ENCODE measurements around the gene IGSF1. TPM values are rescaled to one million over a fixed set of nuclear protein-coding genes. Genes with fewer than 3 reads are reported as not detected.

The IGSF1 gene
- total RNA-seq, 6 experiments from 2014 or later = 0.24 to 0.64 (median 0.40) TPM

DNA sequence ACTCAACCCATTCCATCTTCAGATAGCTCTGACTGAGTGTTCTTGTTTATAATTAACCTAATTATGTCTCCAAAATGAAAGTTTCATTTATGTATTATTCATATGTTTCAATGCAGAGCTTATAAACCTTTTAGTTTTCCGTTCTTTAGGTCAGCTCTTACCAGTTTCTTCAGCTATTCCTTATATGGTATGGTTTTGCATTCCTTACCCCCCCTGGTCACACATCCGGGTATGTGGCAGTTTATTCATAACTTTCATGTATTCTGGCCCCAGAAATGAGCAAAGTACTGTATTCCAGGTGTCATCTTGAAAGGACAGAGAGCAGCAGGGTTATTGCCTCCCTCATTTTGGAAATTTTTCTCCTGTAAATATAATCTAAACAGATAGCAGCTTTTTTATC is 16.8 kb upstream of the IGSF1 start:
- Histone ChIP-seq H3K9me3 (no peaks in the 10 kb centered on the region), H3K27me3 (no peaks in the 10 kb centered on the region), H3K4me3 (no peak overlapping the region), H3K27ac (no peak overlapping the region), H3K36me3 (no peaks in the 10 kb centered on the region), H3K4me1 (no peaks in the 10 kb centered on the region)
- WGBS (ENCODE audit: insufficient coverage, low coverage, low lambda C conversion rate, missing lambda C conversion rate) = 39% methylated on average over 2 of the region's 2 CpGs
- DNase-seq (no peak), ATAC-seq (no peak)
- no peak for TF ChIP-seq POLR2A (IDR thresholded peaks at IDR 0.05)
- TF ChIP-seq, protein P1, sequence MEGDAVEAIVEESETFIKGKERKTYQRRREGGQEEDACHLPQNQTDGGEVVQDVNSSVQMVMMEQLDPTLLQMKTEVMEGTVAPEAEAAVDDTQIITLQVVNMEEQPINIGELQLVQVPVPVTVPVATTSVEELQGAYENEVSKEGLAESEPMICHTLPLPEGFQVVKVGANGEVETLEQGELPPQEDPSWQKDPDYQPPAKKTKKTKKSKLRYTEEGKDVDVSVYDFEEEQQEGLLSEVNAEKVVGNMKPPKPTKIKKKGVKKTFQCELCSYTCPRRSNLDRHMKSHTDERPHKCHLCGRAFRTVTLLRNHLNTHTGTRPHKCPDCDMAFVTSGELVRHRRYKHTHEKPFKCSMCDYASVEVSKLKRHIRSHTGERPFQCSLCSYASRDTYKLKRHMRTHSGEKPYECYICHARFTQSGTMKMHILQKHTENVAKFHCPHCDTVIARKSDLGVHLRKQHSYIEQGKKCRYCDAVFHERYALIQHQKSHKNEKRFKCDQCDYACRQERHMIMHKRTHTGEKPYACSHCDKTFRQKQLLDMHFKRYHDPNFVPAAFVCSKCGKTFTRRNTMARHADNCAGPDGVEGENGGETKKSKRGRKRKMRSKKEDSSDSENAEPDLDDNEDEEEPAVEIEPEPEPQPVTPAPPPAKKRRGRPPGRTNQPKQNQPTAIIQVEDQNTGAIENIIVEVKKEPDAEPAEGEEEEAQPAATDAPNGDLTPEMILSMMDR (IDR thresholded peaks at IDR 0.05) = no peak
- intact Hi-C loops (cut with DNase I) = no loop called here

DNA sequence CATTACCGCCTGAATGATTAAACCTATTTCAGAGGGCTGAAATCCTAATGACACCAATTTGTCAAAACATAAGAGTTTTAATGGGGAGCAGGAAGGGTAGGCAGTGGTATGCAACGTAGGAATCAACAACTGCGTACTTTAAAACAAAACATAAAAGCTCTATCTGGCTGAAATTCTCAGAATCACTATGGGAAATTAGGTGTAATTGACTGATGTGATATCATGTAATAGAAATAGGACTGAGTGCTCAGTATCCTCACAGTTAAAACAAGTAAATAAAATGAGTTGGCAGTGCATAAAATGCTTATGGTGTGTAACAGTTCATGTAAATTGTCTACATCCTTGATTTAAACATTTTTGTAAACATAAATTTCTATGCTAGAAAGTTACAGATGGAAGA is 13.6 kb upstream of the IGSF1 start:
- whole genome bisulfite sequencing (ENCODE audit: insufficient coverage, low coverage, low lambda C conversion rate, missing lambda C conversion rate) = 62% methylated on average over 3 of the region's 3 CpGs
- Histone ChIP-seq H3K4me1 (no peaks in the 10 kb centered on the region), H3K27me3 (no peaks in the 10 kb centered on the region), H3K36me3 (no peaks in the 10 kb centered on the region), H3K4me3 (no peak overlapping the region), H3K9me3 (no peaks in the 10 kb centered on the region), H3K27ac (no peak overlapping the region)
- DNase-seq = no peak
- intact Hi-C loops (cut with DNase I) = no loop called here
- TF ChIP-seq, protein P1 (IDR thresholded peaks at IDR 0.05) = no peak
- no peak for TF ChIP-seq POLR2A (IDR thresholded peaks at IDR 0.05)
- ATAC-seq = no peak

DNA sequence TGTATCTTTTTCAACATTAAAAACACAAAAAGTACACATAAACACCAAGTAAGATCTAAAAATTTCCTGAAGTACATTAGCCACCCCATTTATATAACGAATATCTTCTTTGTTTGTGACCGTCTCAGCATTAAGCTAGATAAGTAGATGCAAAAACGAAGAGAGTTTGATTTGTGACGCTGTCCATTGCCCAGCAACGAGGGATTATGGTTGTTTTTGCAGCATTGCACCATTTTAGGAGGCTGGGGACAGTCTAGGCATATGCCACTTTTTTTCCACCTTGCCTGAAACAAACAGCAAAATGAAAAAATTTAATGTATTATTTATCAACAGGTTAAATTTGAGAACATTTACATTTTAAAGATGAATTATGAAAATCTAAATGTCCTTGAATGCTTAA is 12.0 kb upstream of the IGSF1 start:
- Histone ChIP-seq H3K4me1 (no peaks in the 10 kb centered on the region), H3K9me3 (no peaks in the 10 kb centered on the region), H3K4me3 (no peak overlapping the region), H3K36me3 (no peaks in the 10 kb centered on the region), H3K27me3 (no peaks in the 10 kb centered on the region), H3K27ac (no peak overlapping the region)
- intact Hi-C loops (cut with DNase I) = no loop called here
- no peak for TF ChIP-seq POLR2A (IDR thresholded peaks at IDR 0.05)
- TF ChIP-seq, protein P1 (IDR thresholded peaks at IDR 0.05) = no peak
- DNase-seq = no peak
- 36% methylated on average over 5 of the region's 5 CpGs for WGBS (ENCODE audit: insufficient coverage, low coverage, low lambda C conversion rate, missing lambda C conversion rate)
- no peak for ATAC-seq

DNA sequence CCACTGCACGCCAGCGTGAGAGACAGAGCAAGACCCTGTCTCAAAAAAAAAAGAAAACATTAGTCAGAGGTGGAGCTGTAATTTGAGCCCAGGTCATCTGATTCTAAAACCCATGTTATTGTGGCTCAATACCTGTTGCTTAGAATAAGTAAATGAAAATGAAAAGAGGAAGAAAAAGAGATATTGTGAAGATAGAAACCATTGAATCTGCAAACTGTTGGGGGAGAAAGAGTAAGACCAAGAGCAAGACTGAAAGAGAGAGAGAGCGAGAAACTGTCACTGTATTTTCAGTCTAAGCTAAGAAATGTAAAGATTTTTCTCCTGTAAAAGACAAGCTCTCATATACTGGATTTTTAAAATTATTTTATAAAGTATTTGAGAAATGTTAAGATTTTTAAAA is 9.7 kb upstream of the IGSF1 start:
- WGBS (ENCODE audit: insufficient coverage, low coverage, low lambda C conversion rate, missing lambda C conversion rate) = 38% methylated on average over 3 of the region's 3 CpGs
- TF ChIP-seq, protein P1 (IDR thresholded peaks at IDR 0.05) = no peak
- no peak for TF ChIP-seq POLR2A (IDR thresholded peaks at IDR 0.05)
- intact Hi-C loops (cut with DNase I) = no loop called here
- ATAC-seq (no peak), DNase-seq (no peak)
- no peaks in the 10 kb centered on the region for H3K9me3 ChIP-seq
- no peaks in the 10 kb centered on the region for H3K4me1 ChIP-seq
- no peak overlapping the region for H3K4me3 ChIP-seq
- H3K27ac ChIP-seq = no peak overlapping the region
- H3K36me3 ChIP-seq = no peaks in the 10 kb centered on the region
- no peaks in the 10 kb centered on the region for H3K27me3 ChIP-seq

DNA sequence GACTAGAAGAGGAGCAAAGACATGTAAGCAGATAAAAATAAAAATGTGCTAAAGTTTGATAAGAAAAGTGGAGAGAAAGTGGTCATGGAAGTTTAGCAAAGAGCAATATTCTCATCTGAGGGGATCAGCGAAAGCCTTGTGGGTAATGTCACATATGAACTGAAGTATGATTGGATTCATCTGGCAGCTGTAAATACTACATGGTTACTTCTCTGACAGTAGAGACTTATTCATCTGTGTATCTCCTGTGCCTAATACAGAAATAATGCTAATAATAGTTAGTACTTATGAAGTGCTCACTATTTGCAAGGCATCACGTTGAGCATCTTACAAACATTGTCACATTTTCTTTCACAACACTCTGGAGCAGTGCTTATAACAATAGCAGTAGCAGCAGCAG is 8.9 kb upstream of the IGSF1 start:
- intact Hi-C loops (cut with DNase I) = no loop called here
- no peak overlapping the region for H3K4me3 ChIP-seq
- TF ChIP-seq, protein P1 (IDR thresholded peaks at IDR 0.05) = no peak
- TF ChIP-seq POLR2A (IDR thresholded peaks at IDR 0.05) = no peak
- ATAC-seq (no peak), DNase-seq (no peak)
- no peaks in the 10 kb centered on the region for H3K4me1 ChIP-seq
- 53% methylated on average over 2 of the region's 2 CpGs for WGBS (ENCODE audit: insufficient coverage, low coverage, low lambda C conversion rate, missing lambda C conversion rate)
- H3K27ac ChIP-seq = no peak overlapping the region
- no peaks in the 10 kb centered on the region for H3K36me3 ChIP-seq
- no peaks in the 10 kb centered on the region for H3K27me3 ChIP-seq
- H3K9me3 ChIP-seq = no peaks in the 10 kb centered on the region
